ENCODE data around the gene PTOV1.
A peak's percentile ranks its signal among the peaks of the same experiment; 100 is the strongest.

Gene PTOV1

DNA sequence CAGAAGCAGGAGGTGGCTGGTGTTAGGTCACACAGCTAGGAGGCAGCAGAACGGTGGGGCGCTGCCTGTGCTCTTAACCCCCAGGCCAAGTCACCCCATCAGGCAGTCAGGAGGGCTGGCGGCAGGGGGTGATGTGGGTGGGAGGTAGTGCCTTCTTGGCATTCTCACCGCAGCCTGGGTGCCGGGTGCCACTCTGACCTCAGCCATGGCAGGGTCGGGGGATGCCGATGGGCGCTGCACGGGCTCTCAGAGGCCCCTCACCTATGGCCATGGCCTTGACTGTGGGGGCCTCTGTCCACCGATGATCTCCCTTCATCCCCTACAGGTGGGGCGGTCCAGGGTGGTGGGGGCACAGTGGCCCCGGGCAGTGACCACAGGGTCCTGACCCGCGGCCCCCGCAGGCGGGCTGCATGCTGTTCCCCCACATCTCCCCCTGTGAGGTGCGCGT, 5.6 kb downstream of the PTOV1 start:
- peaks cover 73% of the 10 kb centered on the region for H3K36me3 ChIP-seq (ENCODE audit: insufficient read depth, low read length)
- H2AFZ ChIP-seq (ENCODE audit: low read length) = no peak overlapping the region
- TF ChIP-seq EZH2 (IDR thresholded peaks at IDR 0.05; ENCODE audit: borderline replicate concordance, low read length) = no peak
- TF ChIP-seq, protein P1, sequence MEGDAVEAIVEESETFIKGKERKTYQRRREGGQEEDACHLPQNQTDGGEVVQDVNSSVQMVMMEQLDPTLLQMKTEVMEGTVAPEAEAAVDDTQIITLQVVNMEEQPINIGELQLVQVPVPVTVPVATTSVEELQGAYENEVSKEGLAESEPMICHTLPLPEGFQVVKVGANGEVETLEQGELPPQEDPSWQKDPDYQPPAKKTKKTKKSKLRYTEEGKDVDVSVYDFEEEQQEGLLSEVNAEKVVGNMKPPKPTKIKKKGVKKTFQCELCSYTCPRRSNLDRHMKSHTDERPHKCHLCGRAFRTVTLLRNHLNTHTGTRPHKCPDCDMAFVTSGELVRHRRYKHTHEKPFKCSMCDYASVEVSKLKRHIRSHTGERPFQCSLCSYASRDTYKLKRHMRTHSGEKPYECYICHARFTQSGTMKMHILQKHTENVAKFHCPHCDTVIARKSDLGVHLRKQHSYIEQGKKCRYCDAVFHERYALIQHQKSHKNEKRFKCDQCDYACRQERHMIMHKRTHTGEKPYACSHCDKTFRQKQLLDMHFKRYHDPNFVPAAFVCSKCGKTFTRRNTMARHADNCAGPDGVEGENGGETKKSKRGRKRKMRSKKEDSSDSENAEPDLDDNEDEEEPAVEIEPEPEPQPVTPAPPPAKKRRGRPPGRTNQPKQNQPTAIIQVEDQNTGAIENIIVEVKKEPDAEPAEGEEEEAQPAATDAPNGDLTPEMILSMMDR (IDR thresholded peaks at IDR 0.05; ENCODE audit: low read length) = no peak
- H3K4me1 ChIP-seq (ENCODE audit: insufficient read depth, low read length, severe bottlenecking) = peaks cover 43% of the 10 kb centered on the region
- no peaks in the 10 kb centered on the region for H3K9me2 ChIP-seq (ENCODE audit: low read depth, low read length)
- no peaks in the 10 kb centered on the region for H3K27me3 ChIP-seq (ENCODE audit: insufficient read depth, low read length)
- H4K20me1 ChIP-seq (ENCODE audit: insufficient read depth, low read length) = no peaks in the 10 kb centered on the region
- H3K4me3 ChIP-seq (ENCODE audit: low read depth, low read length, poor library complexity, severe bottlenecking) = no peak overlapping the region
- H3K27ac ChIP-seq (ENCODE audit: low read depth, low read length, poor library complexity, severe bottlenecking) = no peak overlapping the region
- no peaks in the 10 kb centered on the region for H3F3A ChIP-seq (ENCODE audit: insufficient read depth, low read length)
- no peak overlapping the region for H3K9ac ChIP-seq (ENCODE audit: low read length)
- peaks cover 25% of the 10 kb centered on the region for H3K79me2 ChIP-seq (ENCODE audit: insufficient read depth, low read length)
- H3K4me2 ChIP-seq (ENCODE audit: low read length) = no peak overlapping the region
- H3K9me3 ChIP-seq (ENCODE audit: low read length) = no peaks in the 10 kb centered on the region

DNA sequence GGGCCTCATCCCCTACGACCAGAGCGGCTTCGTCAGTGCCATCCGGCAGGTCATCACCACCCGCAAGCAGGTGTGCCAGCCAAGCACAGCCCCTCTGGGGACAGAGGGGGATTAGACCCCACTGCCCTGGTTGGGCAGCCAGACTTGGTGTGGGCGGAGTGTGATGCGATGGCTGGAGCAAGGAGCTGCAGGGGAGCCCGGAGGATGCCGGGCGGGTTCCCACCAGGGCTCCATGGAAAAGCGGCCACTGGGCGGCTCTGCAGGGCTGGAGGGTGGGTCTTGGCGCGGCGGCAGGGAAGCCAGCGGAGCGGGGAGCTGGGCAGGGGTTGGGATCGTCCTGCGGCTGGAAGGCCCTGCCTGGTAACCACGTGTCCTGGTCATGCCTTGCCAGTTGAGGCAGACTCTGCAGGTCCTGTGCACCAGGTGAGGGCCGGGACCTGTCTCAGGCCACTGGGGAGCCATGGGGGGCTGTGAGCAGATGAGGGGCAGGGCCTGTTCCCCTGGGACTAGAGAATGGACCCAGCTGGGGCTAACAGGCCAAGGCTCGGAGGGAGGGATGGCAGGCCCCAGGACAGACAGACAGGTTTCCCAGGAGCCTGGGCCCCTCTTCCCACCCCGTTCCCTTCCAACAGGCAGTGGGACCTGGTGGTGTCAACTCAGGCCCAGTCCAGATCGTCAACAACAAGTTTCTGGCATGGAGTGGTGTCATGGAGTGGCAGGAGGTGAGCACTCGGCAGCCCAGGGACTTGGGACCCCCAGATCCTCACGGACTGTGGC, 6.3 kb downstream of the PTOV1 start:
- Histone ChIP-seq H3F3A (ENCODE audit: insufficient read depth, low read length) (no peaks in the 10 kb centered on the region), H2AFZ (ENCODE audit: low read length) (no peak overlapping the region), H3K9me3 (ENCODE audit: low read length) (no peaks in the 10 kb centered on the region), H3K4me2 (ENCODE audit: low read length) (no peak overlapping the region), H3K9me2 (ENCODE audit: low read depth, low read length) (no peaks in the 10 kb centered on the region), H3K79me2 (ENCODE audit: insufficient read depth, low read length) (peaks cover 19% of the 10 kb centered on the region), H3K27ac (ENCODE audit: low read depth, low read length, poor library complexity, severe bottlenecking) (peak overlapping the region; percentile 66), H4K20me1 (ENCODE audit: insufficient read depth, low read length) (no peaks in the 10 kb centered on the region), H3K4me1 (ENCODE audit: insufficient read depth, low read length, severe bottlenecking) (peaks cover 45% of the 10 kb centered on the region), H3K36me3 (ENCODE audit: insufficient read depth, low read length) (peaks cover 78% of the 10 kb centered on the region), H3K4me3 (ENCODE audit: low read depth, low read length, poor library complexity, severe bottlenecking) (no peak overlapping the region), H3K9ac (ENCODE audit: low read length) (no peak overlapping the region; the same call in 1 of the 2 replicates), H3K27me3 (ENCODE audit: insufficient read depth, low read length) (no peaks in the 10 kb centered on the region)
- TF ChIP-seq EZH2 (IDR thresholded peaks at IDR 0.05; ENCODE audit: borderline replicate concordance, low read length) = no peak
- TF ChIP-seq, protein P1 (IDR thresholded peaks at IDR 0.05; ENCODE audit: low read length) = no peak

DNA sequence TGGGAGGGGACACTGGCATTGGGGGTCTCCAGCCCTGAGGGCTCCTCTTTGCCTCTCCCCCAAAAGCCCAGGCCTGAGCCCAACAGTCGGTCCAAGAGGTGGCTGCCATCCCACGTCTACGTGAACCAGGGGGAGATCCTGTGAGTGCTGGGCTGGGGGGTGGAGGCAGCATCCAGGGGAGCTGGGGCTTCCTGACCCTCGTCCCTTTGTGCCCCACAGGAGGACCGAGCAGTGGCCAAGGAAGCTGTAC, 6.8 kb downstream of the PTOV1 start:
- Histone ChIP-seq H3K27ac (ENCODE audit: low read depth, low read length, poor library complexity, severe bottlenecking) (peak overlapping the region; percentile 66), H3F3A (ENCODE audit: insufficient read depth, low read length) (no peaks in the 10 kb centered on the region)

More for the DNA sequence above, 6.8 kb downstream of the PTOV1 start:
- no peak overlapping the region for H3K4me2 ChIP-seq (ENCODE audit: low read length)
- no peaks in the 10 kb centered on the region for H4K20me1 ChIP-seq (ENCODE audit: insufficient read depth, low read length)
- H3K9me2 ChIP-seq (ENCODE audit: low read depth, low read length) = no peaks in the 10 kb centered on the region
- TF ChIP-seq, protein P1 (IDR thresholded peaks at IDR 0.05; ENCODE audit: low read length) = no peak
- TF ChIP-seq EZH2 (IDR thresholded peaks at IDR 0.05; ENCODE audit: borderline replicate concordance, low read length) = no peak
- H3K9ac ChIP-seq (ENCODE audit: low read length) = no peak overlapping the region; the same call in 1 of the 2 replicates
- no peaks in the 10 kb centered on the region for H3K9me3 ChIP-seq (ENCODE audit: low read length)
- H3K27me3 ChIP-seq (ENCODE audit: insufficient read depth, low read length) = no peaks in the 10 kb centered on the region
- H3K36me3 ChIP-seq (ENCODE audit: insufficient read depth, low read length) = peaks cover 79% of the 10 kb centered on the region
- no peak overlapping the region for H2AFZ ChIP-seq (ENCODE audit: low read length)
- H3K4me3 ChIP-seq (ENCODE audit: low read depth, low read length, poor library complexity, severe bottlenecking) = no peak overlapping the region
- H3K4me1 ChIP-seq (ENCODE audit: insufficient read depth, low read length, severe bottlenecking) = peaks cover 40% of the 10 kb centered on the region
- peaks cover 14% of the 10 kb centered on the region for H3K79me2 ChIP-seq (ENCODE audit: insufficient read depth, low read length)

All from OCI-LY1 (cell line).